GM21390 (cell line): ENCODE data around the gene INSC.
A peak's percentile ranks its signal among the peaks of the same experiment; 100 is the strongest.

Experiments used
- ATAC-seq: cut with Tn5 transposase; IDR thresholded peaks from one replicate; pipeline ENCODE4 v1.9.1; 2021; ENCODE audit not compliant: unreplicated experiment

Gene INSC

DNA sequence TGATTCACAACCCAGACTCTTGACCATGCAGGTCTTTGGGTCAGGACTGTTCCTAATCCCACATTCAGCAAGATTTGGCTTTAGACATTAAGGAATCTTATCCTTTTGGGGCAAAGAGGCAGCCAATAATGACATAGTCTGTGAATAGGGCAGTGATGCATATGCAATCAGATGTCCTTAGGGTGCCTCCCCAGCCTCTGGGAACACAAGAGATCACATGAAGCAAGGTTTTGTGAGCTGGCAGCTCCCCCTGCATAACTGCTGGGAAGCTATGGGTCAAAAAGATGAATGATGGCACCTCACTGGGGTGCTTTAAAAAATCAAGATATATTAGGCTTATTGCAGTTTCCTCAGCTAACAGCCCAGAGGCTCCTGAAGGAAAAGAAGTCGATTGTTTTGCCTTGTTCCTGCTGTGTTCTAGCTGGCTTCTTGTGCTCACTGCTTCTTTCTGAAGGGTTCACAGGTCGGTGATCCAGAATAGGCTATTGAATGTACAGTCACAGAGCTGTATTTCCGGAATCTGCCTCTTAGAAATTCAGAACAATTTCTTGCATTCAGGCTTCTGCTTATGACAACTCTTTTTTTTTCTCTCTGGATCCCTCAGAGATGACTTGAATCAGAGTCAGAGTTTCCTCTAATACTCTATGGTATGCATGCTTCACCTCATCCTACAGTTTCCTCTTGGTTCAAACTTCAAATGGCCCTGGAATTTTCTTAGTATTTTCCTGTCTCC, 31.7 kb downstream of the INSC start:
- ATAC-seq = no peak

DNA sequence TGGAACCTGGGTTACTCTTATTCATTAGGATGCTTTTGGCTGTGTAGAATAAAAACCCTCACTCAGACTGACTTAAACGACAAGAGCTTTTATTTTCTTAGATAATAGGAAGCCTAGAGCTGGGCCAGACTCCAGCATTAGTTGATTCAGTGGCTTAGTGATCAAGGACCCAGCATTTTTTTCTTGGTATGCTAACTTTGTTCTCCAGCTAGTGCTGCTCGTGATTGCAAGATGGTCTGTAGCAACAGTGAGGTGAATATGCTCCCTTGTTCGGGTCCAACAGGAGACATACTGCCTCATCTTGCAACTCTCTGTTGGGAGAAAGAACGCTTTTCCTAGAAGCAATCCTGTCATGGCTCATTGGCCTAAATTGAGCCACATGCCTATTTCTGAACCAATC, 33.4 kb downstream of the INSC start:
- ATAC-seq = no peak

DNA sequence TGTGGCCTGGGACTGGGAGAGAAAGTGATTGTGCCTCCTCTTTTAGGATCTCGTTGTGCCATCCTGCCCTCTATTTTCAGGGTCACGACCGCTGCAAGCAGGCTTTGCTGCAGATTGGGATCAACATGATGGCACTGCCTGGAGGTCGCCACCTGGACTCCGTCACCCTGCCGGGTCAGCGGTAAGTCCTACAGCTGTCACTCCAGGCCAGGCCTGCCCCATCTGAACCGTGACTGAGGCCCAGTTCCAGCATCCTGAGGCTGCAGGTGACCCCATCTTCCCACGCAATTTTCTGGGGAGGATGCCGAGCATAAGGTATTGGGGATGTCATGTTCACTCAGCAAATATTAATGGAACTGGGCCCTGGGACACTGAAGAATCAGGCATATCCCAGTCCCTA, 34.3 kb downstream of the INSC start:
- no peak for ATAC-seq

DNA sequence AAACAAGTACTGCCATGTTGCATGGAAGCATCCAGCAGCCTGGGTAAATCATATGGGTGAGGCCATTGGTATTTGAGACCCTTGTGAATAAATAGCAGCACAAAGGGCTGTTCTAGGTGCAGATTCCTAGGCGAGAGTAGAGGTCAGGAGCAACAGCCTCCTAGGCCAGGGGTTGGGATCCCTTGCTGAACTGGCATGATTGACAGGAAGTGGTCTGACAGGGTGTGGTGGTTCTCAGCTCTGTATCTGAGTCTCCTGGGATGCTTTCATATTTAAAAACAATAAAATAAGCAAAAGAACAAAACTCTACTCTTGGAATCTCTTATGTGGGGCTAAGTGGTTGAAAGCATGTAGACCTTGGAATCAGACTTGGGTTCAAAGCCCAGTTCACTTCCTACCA, 35.8 kb downstream of the INSC start:
- ATAC-seq = no peak

DNA sequence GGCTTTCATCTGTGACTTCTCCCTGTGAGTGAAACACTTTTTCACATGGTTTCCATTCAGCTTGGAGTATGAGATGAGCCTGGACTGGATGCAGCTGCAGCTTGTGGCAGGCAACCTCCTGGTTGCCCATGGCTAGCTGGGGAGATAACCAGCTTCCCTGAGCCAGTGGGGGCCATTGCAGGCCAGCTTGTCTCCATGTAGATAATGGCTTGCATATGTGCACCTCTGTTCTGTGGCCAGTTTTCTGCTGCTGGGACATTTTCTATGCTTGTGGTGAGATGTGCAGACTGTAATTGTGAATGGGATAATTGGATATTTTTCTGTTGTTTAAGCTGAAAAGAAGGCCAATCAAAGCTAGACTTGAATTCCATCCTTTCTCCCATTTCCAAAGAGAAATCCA, 38.5 kb downstream of the INSC start:
- ATAC-seq = no peak

DNA sequence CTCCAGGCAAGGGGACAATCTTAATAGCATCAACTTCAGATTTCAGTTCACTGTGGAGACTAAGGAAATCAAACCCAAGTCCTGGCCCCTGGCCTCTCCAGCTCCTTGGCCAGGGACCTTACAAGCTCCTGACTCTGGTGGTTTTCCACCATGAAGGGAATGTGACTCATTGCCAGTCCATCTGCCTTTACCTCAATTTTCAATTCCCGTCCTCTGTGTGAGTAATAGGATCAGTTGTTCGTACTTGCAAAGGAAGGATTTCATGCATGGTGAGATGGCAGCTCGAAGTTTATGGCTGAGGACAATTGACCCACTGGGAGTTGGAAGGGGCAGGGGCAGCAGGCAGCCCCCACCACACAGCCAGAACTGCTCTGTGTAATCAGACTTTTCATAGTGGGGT, 42.5 kb downstream of the INSC start:
- ATAC-seq = no peak

DNA sequence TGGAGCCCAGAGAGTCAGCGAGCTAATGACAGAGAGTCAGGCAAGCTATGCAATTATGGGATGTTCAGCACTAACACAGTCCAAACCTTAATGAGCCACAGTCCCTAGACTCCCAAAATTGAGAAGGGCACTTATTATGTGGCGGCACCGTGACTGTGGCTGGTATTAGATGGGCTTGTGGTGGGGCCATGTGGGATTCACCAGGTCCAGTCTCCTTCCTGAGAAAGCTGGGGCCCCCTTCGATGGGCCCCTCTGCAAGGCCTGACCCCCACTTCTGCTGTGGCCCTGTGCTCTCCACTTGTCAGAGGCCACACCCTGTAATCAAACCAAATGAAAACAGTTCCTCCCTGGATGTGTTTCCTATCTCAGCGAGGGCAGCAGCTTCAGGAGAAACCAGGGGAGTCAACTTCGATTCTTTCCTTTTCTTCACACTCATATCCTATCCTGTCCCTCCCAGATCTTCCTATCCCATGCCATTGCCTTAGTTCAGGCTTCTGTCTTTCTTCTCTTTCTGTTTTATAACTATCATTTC, 42.9 kb downstream of the INSC start:
- ATAC-seq = no peak

DNA sequence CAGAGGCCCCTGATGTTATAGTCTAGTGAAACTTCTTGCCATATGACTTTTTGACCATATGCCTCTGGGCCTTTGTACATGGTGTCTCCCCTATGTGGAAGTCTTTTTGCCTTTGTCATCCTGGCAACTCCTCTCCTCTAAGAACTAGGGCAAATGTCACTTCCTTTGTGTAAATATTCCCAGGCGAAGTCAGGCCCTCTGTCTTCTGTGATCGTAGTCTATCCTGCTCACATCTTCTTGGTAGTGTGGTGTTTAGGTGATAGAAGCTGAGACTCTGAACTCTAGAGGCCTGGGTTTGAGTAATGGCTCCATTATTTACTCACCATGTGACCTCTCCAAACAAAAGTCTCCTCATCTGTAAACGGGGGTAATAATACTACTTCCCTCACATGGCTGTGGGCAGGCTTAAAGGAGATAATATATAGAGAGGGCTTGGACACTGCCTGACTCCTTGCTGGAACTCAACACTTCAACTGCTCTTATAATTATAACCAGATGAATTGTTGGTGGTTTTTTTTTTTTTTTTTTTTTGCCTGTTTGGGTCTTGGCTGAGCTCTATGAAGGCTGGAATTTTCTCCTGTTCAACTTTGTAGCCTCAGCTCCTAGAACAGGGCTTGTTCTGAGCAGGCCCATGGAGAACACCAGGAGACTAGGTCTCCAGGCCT, 43.8 kb downstream of the INSC start:
- no peak for ATAC-seq

DNA sequence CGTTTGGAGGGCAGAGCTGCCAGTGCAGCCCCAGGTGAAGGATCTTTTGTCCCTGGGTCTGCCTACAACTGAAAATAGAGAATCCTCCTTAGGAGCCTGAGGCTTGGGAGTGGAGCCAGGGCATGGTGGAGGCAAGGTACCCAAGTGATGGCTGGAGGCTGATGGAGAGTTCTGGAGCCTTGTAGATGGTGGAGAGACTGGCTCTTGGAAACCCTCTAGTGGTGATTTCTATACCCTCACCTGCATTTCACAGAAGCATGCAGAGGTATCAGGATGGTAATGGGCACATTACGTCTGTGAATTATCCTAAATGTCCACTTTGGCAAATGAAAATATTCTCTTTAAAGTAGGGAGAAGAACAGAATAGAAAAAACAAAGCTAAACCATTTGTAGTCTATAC, 44.4 kb downstream of the INSC start:
- ATAC-seq = peak; percentile 78

DNA sequence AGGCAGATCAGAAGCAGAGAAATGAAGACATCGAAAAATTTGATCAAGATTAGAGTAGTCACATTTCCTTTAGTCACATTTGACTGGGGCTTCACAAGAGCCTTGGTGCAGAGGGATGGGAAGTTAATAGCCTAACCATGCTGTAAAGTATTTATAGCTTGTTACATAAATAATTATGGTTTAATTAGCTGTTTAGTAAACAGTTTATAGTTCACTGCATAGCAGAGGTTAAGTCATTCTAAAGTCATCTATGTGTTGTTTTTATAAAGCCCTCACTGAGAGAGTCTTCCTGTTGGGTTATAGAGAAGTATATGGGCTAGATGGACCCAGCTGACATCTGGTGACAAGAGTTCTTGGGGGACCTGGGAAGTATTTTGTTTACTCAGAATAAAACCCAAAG, 47.1 kb downstream of the INSC start:
- no peak for ATAC-seq

DNA sequence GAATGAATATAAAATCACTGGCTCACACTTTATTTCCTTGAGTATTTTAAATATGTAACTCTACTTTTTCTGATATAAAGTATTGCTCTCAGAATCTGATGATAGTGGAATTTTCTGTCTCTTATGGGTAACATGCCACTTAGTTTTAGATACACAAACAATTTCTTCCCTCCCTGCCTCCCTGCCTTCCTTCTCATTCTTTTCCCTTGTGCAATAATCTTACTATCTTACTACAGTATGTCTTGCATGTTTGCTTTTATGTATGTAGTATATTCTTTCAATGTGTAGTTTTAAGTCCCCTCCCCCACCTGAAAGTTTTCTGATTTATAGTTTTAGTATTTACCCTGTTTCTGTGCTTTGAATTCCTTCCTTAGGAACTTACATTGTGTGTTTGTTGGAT, 48.4 kb downstream of the INSC start:
- no peak for ATAC-seq

DNA sequence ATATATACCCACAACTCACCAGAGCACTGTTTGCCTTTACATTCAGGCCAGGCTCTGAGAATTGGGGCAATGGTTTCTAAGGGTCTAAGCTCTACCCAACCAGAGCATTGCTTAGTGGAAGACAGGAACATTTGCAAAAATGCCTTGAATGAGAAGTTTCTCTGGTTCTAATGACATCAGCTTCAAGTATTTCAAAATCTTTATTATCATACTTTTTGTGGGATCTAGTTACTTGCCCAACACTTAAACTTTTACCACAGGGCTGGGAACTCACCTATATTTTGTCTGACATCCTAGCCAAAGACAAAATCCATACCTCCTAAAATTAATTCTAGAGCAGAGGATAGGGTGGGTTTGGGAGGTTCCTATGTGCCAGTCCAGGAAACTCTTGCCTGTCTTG, 51.5 kb downstream of the INSC start:
- ATAC-seq = no peak

DNA sequence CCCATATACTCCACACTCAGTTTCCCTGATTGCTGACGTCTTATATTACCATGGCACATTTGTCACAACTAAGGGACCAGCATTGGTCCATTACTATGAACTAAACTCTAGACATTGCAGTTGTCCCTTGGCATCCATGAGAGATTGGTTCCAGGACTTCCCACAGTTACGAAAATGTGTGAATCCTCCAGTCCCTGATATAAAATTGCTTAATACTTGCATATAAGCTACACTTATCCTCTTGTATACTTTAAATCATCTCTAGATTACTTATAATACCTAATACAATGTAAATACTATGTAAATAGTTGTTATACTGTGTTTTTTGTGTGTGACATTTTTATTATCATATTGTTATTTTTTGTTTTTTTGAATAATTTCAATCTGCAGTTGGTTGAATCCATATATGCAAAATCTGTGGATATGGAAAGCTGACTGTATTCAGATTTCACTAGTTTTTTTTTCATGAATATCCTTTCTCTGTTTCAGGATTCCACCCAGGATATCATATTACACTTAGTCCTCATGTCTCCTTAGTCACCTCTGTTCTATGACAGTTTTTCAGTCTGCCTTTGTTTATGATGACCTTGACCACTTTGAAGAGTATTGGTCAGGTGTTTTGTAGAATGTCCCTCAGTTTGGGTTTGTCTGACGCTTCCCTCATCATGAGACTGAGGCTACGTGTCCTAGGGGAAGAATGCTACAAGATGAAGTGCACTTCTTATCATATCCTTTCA, 55.3 kb downstream of the INSC start:
- ATAC-seq = no peak

DNA sequence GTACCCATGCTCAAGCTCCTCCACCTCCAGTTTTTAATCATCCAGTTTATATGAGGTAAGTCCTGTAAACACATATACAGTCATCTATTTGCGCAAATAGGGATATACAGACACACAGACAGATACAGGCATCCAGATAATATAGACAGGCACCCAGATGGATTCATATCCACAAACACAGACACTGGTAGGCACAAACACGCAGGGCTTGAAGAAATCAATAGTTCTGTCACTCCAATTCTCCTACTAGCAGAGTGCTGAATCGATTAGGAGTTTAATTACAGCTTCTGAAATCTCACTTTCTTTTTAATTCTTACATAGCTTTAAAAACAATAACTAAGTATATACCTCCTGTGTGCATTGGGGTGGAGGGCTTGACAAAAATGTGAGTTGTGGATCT, 56.0 kb downstream of the INSC start:
- no peak for ATAC-seq

DNA sequence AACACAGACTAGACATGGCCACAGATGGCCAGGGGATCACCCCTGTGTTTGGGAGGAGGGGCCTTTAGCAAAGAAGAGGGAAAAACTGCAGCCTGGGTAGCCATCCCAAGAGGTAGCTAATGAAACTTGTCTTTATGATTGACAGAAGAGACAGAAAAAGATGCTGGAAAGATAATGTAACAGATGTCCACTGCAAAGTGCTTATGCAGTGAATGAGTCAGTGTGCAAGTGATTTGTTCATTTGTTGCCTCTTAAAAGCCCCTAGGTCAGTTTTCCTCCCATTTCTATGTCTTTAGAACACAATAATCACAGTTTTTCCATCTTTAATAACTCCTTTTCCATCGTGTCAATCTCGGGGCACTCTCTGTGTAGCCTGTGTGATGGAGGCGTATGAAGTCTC, 57.2 kb downstream of the INSC start:
- no peak for ATAC-seq

DNA sequence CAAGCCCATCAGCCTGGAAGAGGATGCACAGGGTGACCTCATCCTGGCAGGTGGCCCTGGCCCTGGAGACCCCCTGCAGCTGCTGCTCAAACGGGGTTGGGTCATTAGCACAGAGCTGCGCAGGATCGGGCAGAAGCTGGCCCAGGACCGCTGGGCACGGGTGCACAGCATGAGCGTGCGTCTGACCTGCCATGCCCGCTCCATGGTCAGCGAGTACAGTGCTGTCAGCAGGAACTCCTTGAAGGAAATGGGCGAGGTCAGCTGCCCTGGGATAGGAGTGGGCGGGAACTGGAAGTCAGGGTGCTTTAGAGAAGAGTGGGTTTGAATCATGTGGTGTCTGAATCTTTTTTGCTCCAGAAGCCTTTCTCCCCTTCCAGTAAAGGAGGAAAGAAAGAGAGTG, 61.1 kb downstream of the INSC start:
- ATAC-seq = no peak

DNA sequence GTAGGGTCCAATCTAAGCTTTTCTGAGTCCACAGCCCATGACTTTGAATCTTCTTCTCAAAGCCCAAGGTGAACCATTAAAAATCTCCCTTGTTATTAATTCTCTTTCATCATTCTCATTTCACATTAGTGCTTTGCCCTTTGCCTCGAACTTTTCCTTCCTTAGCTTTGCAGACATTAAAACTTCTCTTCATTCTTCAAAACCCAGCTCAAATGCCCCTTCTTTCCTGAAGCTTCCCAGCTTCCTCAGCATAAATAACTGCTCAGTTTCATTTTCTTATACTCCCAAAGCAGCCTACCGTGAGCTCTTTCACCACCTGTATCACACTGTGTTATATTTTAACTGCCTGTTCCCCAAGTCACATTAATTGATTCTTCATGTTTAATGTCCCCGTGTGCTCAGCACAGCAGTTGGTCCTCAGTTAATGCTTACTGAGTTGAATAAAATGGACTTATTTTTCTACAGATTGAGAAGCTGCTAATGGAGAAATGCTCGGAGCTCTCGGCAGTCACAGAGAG, 62.0 kb downstream of the INSC start:
- no peak for ATAC-seq

DNA sequence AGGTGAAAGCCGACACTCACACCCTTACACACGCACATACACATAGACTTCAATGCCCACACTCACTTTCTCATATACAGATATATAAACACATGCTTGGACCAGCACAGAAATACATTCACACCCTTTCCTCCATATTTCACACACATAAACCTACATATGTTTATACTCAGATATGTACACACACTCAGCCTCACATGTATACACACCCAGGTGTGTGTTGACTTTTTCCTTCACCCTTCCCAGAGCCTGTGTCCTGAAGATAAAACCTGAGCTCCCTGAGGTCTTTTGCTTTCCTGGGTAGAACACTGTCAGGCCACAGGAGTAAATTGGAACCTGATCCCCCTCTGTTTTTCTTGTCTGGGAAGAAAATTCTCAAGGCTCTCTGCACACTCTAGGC, 62.8 kb downstream of the INSC start:
- no peak for ATAC-seq

DNA sequence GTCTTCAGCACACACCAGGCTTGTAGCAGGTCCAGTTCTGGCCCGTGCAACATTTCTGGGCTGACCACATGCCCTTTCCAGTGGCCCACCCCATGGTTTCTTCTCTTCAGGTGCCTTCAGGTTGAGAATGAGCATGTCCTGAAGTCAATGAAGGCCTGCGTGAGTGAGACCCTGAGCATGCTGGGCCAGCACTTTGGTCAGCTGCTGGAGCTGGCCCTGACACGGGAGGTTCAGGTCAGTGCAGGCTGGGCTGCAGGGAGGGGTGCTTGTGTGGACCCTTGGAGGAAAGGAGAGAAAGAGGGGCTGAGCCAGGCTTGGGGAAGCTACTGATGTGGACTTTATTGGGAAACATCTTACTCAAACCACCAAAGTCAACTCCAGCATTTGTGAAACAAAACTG, 63.5 kb downstream of the INSC start:
- no peak for ATAC-seq

DNA sequence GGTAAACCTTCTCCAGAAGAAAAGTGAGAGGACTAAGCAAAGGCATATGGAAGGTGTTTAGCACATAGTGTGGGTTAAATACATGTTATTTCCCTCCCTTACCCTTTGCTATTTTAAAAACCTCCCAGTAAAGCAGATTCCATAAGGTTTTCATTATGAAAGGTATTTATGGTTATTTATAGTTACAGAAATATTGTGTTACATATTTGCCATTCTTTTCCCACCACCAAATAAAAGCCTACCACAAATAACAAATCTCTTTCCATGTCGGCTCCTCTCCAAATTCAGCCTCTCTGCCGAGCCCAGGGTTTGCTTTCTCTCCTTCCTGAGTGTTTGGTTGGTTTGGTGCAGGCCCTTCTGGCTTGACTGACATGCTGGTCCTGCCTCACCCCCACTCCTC, 64.4 kb downstream of the INSC start:
- no peak for ATAC-seq

DNA sequence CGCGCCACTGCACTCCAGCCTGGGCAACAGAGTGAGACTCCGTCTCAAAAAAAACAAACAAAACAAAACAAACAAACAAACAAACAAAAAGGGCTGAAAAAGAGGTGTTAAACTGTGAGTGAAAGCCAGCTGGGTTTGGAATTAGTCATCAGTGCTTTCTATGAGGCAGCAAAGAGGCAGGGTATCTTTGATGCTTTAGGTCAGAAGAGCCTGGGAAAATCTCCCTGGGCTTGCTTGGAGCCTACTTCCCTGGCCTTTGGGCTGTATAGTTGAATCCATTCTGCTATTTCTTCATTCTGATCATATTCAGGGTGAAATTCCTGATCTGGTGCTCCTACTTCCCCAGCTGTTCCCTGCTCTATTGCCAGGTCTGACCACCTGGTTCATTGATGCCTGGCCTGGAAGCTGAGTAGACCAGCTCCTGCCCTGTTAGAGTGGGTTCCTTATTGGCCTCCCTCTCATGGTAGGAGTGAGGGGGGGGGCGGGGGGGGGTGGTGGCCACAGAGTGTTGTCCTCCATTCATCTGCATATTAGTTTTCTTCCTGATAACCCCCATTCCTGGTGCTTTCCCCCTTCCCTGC, 65.6 kb downstream of the INSC start:
- peak; percentile 85 for ATAC-seq
